A549 (cell line): ENCODE data around the gene EFNA5. TPM values are rescaled to one million over a fixed set of nuclear protein-coding genes. Genes with fewer than 3 reads are reported as not detected.

Experiments
- ATAC-seq, 2 experiments: fragments of 200-7000 bp in 1 of 2; fragments of >200 bp in 1 of 2; cut with Nextera tagmentation in 1 of 2; cut with Tn5 transposase in 1 of 2; 3 replicates each; pipeline versions ENCODE4 v1.8.0 to v1.9.1; 2018 to 2020; ENCODE audit warnings: mild to moderate bottlenecking in 1 of 2, moderate library complexity in 1 of 2
- CTCF ChIA-PET: fragments of 300-600 bp; sonication (Branson Sonifier 250); formaldehyde crosslinking; extraction: SDS; loops from one replicate; lab custom pipeline; 2021; ENCODE audit warnings: antibody characterized with exemption, inconsistent platforms; lab: Yijun Ruan, JAX
- POLR2A ChIA-PET: fragments of 350-600 bp; formaldehyde crosslinking; extraction: SDS; loops from one replicate; lab custom pipeline; 2021; ENCODE audit warnings: antibody characterized with exemption, inconsistent platforms; lab: Yijun Ruan, JAX
- DNase-seq, 2 experiments: peaks; one replicate each; pipeline versions ENCODE4 v3.0.0 to v3.0.0-alpha.2; 2011 to 2016; ENCODE audit warnings: low read depth in 1 of 2, low spot score in 1 of 2
- FAIRE-seq: peaks from 2 replicates; lab custom pipeline; 2011; peaks lifted over from hg19 to GRCh38; lab: Jason Lieb, UNC
- H3K27ac ChIP-seq, 2 experiments: fragments of >200 bp; sonication (Bioruptor Twin); formaldehyde crosslinking; 3 replicates each; pipeline ENCODE4 v1.5.1; 2016 to 2017
- H3K4me1 ChIP-seq: fragments of >200 bp; sonication (Bioruptor Twin); formaldehyde crosslinking; 3 replicates; pipeline ENCODE4 v1.6.1; 2016
- H3K4me2 ChIP-seq: fragments of >200 bp; sonication (Bioruptor Twin); formaldehyde crosslinking; 3 replicates; pipeline ENCODE4 v1.6.1; 2016
- H3K4me3 ChIP-seq: fragments of >200 bp; sonication (Bioruptor Twin); formaldehyde crosslinking; 3 replicates; pipeline ENCODE4 v1.5.1; 2016
- H3K9me3 ChIP-seq: fragments of >200 bp; sonication (Bioruptor Twin); formaldehyde crosslinking; 3 replicates; pipeline ENCODE4 v1.6.1; 2016
- CBX2 ChIP-seq: fragments of 200-600 bp; sonication (generic); IDR thresholded peaks from 2 replicates; pipeline ENCODE4 v1.6.1; 2016; ENCODE audit warnings: low read depth, mild to moderate bottlenecking, borderline replicate concordance
- CBX8 ChIP-seq: fragments of 200-600 bp; sonication (generic); IDR thresholded peaks from 2 replicates; pipeline ENCODE4 v1.6.1; 2016
- EHMT2 ChIP-seq: fragments of 200-600 bp; sonication (generic); IDR thresholded peaks from 2 replicates; pipeline ENCODE4 v1.6.1; 2016; ENCODE audit warnings: antibody characterized with exemption, low read depth, mild to moderate bottlenecking, moderate library complexity
- FOSL2 ChIP-seq, 2 experiments: fragments of 450-650 bp in 1 of 2; fragments of >200 bp in 1 of 2; sonication (Bioruptor Twin) in 1 of 2; formaldehyde crosslinking; IDR thresholded peaks; 2 replicates each; pipeline versions ENCODE4 v1.5.0 to v1.6.1; 2016 to 2020; ENCODE audit warnings: mild to moderate bottlenecking in 1 of 2, moderate library complexity in 1 of 2
- FOXS1 ChIP-seq: fragments of 250-450 bp; sonication (Bioruptor Pico); IDR thresholded peaks from 2 replicates; pipeline ENCODE4 v1.5.0; 2020; ENCODE audit warnings: mild to moderate bottlenecking, moderate library complexity
- GATA3 ChIP-seq: IDR thresholded peaks from 2 replicates; pipeline ENCODE4 v1.6.1; 2012; ENCODE audit warnings: borderline replicate concordance
- HEYL ChIP-seq: fragments of 250-450 bp; sonication (Bioruptor Pico); IDR thresholded peaks from 2 replicates; pipeline ENCODE4 v1.8.0; 2021; ENCODE audit warnings: mild to moderate bottlenecking, moderate library complexity
- HOXA7 ChIP-seq: fragments of 250-450 bp; sonication (Bioruptor Pico); IDR thresholded peaks from 2 replicates; pipeline ENCODE4 v1.5.0; 2020; ENCODE audit warnings: mild to moderate bottlenecking, moderate library complexity
- JUNB ChIP-seq: fragments of >200 bp; sonication (Bioruptor Twin); formaldehyde crosslinking; IDR thresholded peaks from 2 replicates; pipeline ENCODE4 v1.6.1; 2016
- KDM1A ChIP-seq: fragments of 200-600 bp; sonication (generic); IDR thresholded peaks from 2 replicates; pipeline ENCODE4 v1.6.1; 2016; ENCODE audit warnings: low read depth, mild to moderate bottlenecking
- MYC ChIP-seq: IDR thresholded peaks from 2 replicates; pipeline ENCODE4 v1.6.1; 2012; ENCODE audit warnings: mild to moderate bottlenecking, inconsistent platforms, low read length, improper control_type of control experiment, borderline replicate concordance
- NFE2L2 ChIP-seq: fragments of 150-350 bp; conservative IDR thresholded peaks from 2 replicates; pipeline ENCODE4 v1.6.1; 2014; ENCODE audit warnings: low read length
- NPAS2 ChIP-seq: fragments of 250-450 bp; sonication (Bioruptor Pico); IDR thresholded peaks from 2 replicates; pipeline ENCODE4 v1.8.0; 2022; ENCODE audit warnings: mild to moderate bottlenecking, moderate library complexity, borderline replicate concordance
- POLR2AphosphoS2 ChIP-seq: conservative IDR thresholded peaks from 2 replicates; pipeline ENCODE4 v1.6.1; 2012; ENCODE audit warnings: low read length, improper control_type of control experiment, inconsistent platforms
- RCOR1 ChIP-seq: fragments of 150-350 bp; IDR thresholded peaks from 2 replicates; pipeline ENCODE4 v1.6.1; 2014; ENCODE audit warnings: antibody characterized with exemption, low read length, low read depth
- RNF2 ChIP-seq: fragments of 200-600 bp; sonication (generic); IDR thresholded peaks from 2 replicates; pipeline ENCODE4 v1.6.1; 2016; ENCODE audit warnings: low read depth, mild to moderate bottlenecking, antibody characterized with exemption, moderate library complexity, borderline replicate concordance
- SMC3 ChIP-seq: fragments of >200 bp; sonication (Bioruptor Twin); formaldehyde crosslinking; IDR thresholded peaks from 3 replicates; pipeline ENCODE4 v1.6.1; 2018; ENCODE audit warnings: inconsistent platforms
- TFCP2L1 ChIP-seq: fragments of 250-450 bp; sonication (Bioruptor Pico); IDR thresholded peaks from 2 replicates; pipeline ENCODE4 v1.5.0; 2021; ENCODE audit warnings: mild to moderate bottlenecking
- TP53 ChIP-seq: fragments of 250-450 bp; sonication (Bioruptor Pico); IDR thresholded peaks from 2 replicates; pipeline ENCODE4 v1.5.0; 2021; ENCODE audit warnings: mild to moderate bottlenecking, moderate library complexity
- ZFP36 ChIP-seq: fragments of 450-650 bp; IDR thresholded peaks from 2 replicates; pipeline ENCODE4 v1.6.1; 2014; ENCODE audit warnings: borderline replicate concordance; ENCODE audit not compliant: partially characterized antibody
- ZSCAN20 ChIP-seq: fragments of 250-450 bp; sonication (Bioruptor Pico); IDR thresholded peaks from 2 replicates; pipeline ENCODE4 v1.8.0; 2022; ENCODE audit warnings: mild to moderate bottlenecking, moderate library complexity
- WGBS: methylation state at CpG from one replicate; pipeline ENCODE4 v1.1.6; 2017; ENCODE audit errors: missing lambda C conversion rate; 5-methylcytosine and 5-hydroxymethylcytosine counted together
- polyA plus RNA-seq, 4 experiments: library from polyadenylated mRNA; depleted of rRNA in 3 of 4; stranded (reverse); fragments of >200 nt; fragmentation: RNase III in 1 of 4; extraction: RNeasy Plus Mini Kit Qiagen cat#74134 plus additional on column Dnase treatment in 1 of 4; gene quantifications; 2 replicates in 3 of 4; 3 replicates in 1 of 4; pipeline ENCODE4 v1.2.3, GENCODE V29; 2011 to 2017
- TF ChIP-seq, protein P1 (sequence below): fragments of >200 bp; sonication (Bioruptor Twin); formaldehyde crosslinking; IDR thresholded peaks from 3 replicates; pipeline ENCODE4 v1.5.1; 2016
- TF ChIP-seq, protein P2 (sequence below): IDR thresholded peaks from 2 replicates; pipeline ENCODE4 v1.6.1; 2012

The EFNA5 gene
- polyA plus RNA-seq, 2 of the 4 experiments (the other 2 are of a cell fraction): 8.5 to 20.7 TPM

GRCh38 chr5:107577394-107577950, 93.3 kb downstream of the EFNA5 start:
- H3K4me1 ChIP-seq: peaks cover 73% of the 10 kb centered on the region
- POLR2A ChIA-PET: no interaction called here
- WGBS: 85% methylated on average over 8 of the region's 8 CpGs
- H3K4me3 ChIP-seq: no peak overlapping the region
- 0 out of 3 replicates have a peak overlapping the region, but pooled peaks have one; percentile 4 for H3K4me2 ChIP-seq
- CTCF ChIA-PET: no interaction called here
- FAIRE-seq (no peak), ATAC-seq (no peak), DNase-seq (no peak)
- H3K9me3 ChIP-seq: no peaks in the 10 kb centered on the region
- TF ChIP-seq RCOR1: no peak
- TF ChIP-seq ZSCAN20 (CRISPR knock-in tag): no peak
- TF ChIP-seq KDM1A: no peak
- TF ChIP-seq HOXA7: no peak
- TF ChIP-seq, all 56 proteins: peak for 0
- H3K27ac ChIP-seq: no peak overlapping the region

DNA sequence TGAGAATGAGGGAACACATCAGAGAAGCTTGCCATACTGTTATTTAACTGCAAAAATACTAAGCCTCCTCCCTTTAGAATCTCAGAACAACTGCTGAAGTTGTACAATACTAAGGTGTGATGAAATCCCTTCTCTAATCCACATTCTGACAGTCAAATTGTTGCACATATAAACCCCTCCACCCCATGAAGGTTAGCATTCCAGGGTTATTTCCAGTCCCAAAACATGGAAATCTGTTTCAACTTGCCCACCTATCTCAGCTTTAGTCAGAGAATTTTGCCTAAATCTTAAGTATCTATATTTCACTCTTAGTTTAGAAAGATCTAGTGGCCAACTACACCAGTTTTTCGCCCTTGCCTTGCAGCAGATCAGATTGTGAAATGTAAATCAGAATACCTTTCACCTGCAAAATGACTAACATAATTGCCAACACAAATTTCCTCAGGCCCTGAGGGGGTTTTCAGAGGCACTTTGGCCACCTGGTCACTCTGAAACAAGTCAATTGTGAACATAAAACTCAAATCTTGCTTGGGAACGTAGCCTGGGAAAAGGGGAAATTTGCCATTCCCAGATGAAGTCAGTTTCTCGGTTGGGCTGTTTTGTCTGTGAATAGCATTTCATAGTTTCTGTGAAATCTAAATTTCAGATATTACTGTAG, 93.9 kb downstream of the EFNA5 start:
- Histone ChIP-seq H3K4me2 (peak overlapping the region; percentile 4; the same call in 1 of the 3 replicates), H3K4me1 (peaks cover 75% of the 10 kb centered on the region), H3K27ac (no peak overlapping the region), H3K9me3 (no peaks in the 10 kb centered on the region), H3K4me3 (no peak overlapping the region)
- TF ChIP-seq JUNB (no peak), GATA3 (no peak), HEYL (CRISPR knock-in tag) (no peak), RNF2 (no peak)
- TF ChIP-seq, protein P1, sequence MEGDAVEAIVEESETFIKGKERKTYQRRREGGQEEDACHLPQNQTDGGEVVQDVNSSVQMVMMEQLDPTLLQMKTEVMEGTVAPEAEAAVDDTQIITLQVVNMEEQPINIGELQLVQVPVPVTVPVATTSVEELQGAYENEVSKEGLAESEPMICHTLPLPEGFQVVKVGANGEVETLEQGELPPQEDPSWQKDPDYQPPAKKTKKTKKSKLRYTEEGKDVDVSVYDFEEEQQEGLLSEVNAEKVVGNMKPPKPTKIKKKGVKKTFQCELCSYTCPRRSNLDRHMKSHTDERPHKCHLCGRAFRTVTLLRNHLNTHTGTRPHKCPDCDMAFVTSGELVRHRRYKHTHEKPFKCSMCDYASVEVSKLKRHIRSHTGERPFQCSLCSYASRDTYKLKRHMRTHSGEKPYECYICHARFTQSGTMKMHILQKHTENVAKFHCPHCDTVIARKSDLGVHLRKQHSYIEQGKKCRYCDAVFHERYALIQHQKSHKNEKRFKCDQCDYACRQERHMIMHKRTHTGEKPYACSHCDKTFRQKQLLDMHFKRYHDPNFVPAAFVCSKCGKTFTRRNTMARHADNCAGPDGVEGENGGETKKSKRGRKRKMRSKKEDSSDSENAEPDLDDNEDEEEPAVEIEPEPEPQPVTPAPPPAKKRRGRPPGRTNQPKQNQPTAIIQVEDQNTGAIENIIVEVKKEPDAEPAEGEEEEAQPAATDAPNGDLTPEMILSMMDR: no peak
- no peak for ATAC-seq
- POLR2A ChIA-PET: no interaction called here
- peak; percentile 7 for FAIRE-seq
- no peak for DNase-seq
- 87% methylated on average over 3 of the region's 3 CpGs for WGBS
- CTCF ChIA-PET: no interaction called here

GRCh38 chr5:107576155-107576554, 94.6 kb downstream of the EFNA5 start:
- ChIA-PET CTCF (no interaction called here), POLR2A (no interaction called here)
- H3K4me3 ChIP-seq: no peak overlapping the region
- DNase-seq: no peak
- TF ChIP-seq FOSL2 (IDR thresholded peaks at IDR 0.05) (no peak), FOSL2 (CRISPR knock-in tag; IDR thresholded peaks at IDR 0.05) (no peak), TP53 (CRISPR knock-in tag) (no peak), CBX8 (no peak), ZFP36 (no peak), SMC3 (no peak), EHMT2 (no peak)
- TF ChIP-seq, all 56 proteins: peak for 0
- 94% methylated on average over 4 of the region's 4 CpGs for WGBS
- Histone ChIP-seq H3K9me3 (no peaks in the 10 kb centered on the region), H3K4me2 (no peak overlapping the region), H3K27ac (no peak overlapping the region), H3K4me1 (peaks cover 72% of the 10 kb centered on the region)
- no peak for ATAC-seq
- no peak for FAIRE-seq

DNA sequence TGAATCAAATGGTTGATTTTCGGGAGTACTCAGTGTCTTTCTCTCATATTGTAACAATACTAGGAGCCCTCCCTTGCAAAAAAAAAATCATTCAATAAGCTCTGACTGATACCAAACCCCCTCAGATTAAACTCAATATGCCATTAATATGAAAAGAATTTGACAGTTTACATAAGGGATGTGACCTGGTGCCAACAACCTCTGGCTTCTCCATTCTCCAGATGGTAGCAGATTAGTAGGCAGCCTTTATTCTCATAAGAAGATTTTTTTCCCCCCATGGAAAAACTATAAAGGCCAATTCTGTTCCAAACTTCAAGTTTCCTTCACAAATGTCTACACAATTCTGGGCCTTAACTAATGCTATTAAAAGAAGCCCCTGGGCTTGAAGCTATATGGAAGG, 96.5 kb downstream of the EFNA5 start:
- ATAC-seq (no peak), FAIRE-seq (no peak), DNase-seq (no peak)
- no peak overlapping the region; a peak in 1 of 6 replicates for H3K27ac ChIP-seq
- CTCF ChIA-PET: interaction anchor here (1.3 to 2.5 kb wide), 3 partner anchors 11 to 108 kb away, joined by 3 to 23 read pairs (median 6); no protein-coding TSS in a partner anchor
- no peaks in the 10 kb centered on the region for H3K9me3 ChIP-seq
- peaks cover 75% of the 10 kb centered on the region for H3K4me1 ChIP-seq
- 96% methylated on average over 1 of the region's 1 CpG for whole genome bisulfite sequencing
- no peak overlapping the region for H3K4me3 ChIP-seq
- peak overlapping the region; percentile 7; the same call in 1 of the 3 replicates for H3K4me2 ChIP-seq
- POLR2A ChIA-PET: no interaction called here
- TF ChIP-seq RNF2 (no peak), CBX2 (no peak), NPAS2 (no peak), EHMT2 (no peak), FOXS1 (CRISPR knock-in tag) (no peak), TFCP2L1 (CRISPR knock-in tag) (no peak), MYC (no peak), JUNB (no peak), FOSL2 (IDR thresholded peaks at IDR 0.05) (no peak), FOSL2 (CRISPR knock-in tag; IDR thresholded peaks at IDR 0.05) (no peak), NFE2L2 (no peak), POLR2AphosphoS2 (no peak), TP53 (CRISPR knock-in tag) (no peak)
- TF ChIP-seq, protein P2, sequence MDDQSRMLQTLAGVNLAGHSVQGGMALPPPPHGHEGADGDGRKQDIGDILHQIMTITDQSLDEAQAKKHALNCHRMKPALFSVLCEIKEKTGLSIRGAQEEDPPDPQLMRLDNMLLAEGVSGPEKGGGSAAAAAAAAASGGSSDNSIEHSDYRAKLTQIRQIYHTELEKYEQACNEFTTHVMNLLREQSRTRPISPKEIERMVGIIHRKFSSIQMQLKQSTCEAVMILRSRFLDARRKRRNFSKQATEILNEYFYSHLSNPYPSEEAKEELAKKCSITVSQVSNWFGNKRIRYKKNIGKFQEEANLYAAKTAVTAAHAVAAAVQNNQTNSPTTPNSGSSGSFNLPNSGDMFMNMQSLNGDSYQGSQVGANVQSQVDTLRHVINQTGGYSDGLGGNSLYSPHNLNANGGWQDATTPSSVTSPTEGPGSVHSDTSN: no peak
- TF ChIP-seq, all 56 proteins: peak for 0
